WTC11 (cell line): ENCODE measurements around the gene SWI5. TPM values are rescaled to one million over a fixed set of nuclear protein-coding genes. Genes with fewer than 3 reads are reported as not detected.

Source experiments
- ATAC-seq: fragments of 200-7000 bp; cut with Tn5 transposase; 2 replicates; pipeline ENCODE4 v1.10.0; 2021; ENCODE audit warnings: mild to moderate bottlenecking, moderate library complexity
- CTCF ChIA-PET: fragments of 300-600 bp; sonication (Branson Sonifier 250); formaldehyde crosslinking; loops from one replicate; lab custom pipeline; 2021; ENCODE audit warnings: antibody characterized with exemption; lab: Charles Lee
- POLR2A ChIA-PET: fragments of 350-600 bp; sonication (Branson Sonifier 250); formaldehyde crosslinking; loops from one replicate; lab custom pipeline; 2021; ENCODE audit warnings: antibody characterized with exemption; lab: Charles Lee
- DNase-seq: peaks from one replicate; pipeline ENCODE4 v3.0.0; 2021; ENCODE audit warnings: low spot score
- H3K27ac Mint-ChIP-seq: 2 replicates; pipeline ENCODE4 v1.8.0; 2021; ENCODE audit warnings: mixed read lengths
- H3K27me3 Mint-ChIP-seq: 2 replicates; pipeline ENCODE4 v1.8.0; 2021; ENCODE audit warnings: low read depth, mild to moderate bottlenecking, moderate library complexity, mixed read lengths
- H3K36me3 Mint-ChIP-seq: 2 replicates; pipeline ENCODE4 v1.8.0; 2021; ENCODE audit warnings: mixed read lengths
- H3K4me1 Mint-ChIP-seq: 2 replicates; pipeline ENCODE4 v1.8.0; 2022; ENCODE audit warnings: mixed read lengths
- H3K4me3 Mint-ChIP-seq: 2 replicates; pipeline ENCODE4 v1.8.0; 2021; ENCODE audit warnings: mild to moderate bottlenecking, moderate library complexity, mixed read lengths
- H3K9me3 Mint-ChIP-seq: 2 replicates; pipeline ENCODE4 v1.8.0; 2021; ENCODE audit warnings: mixed read lengths
- ATF1 ChIP-seq: sonication (generic); formaldehyde crosslinking; IDR thresholded peaks from 2 replicates; pipeline ENCODE4 v1.8.1; 2023; ENCODE audit warnings: mild to moderate bottlenecking, moderate library complexity, missing genetic modification reagents
- FOXP1 ChIP-seq: sonication (generic); formaldehyde crosslinking; IDR thresholded peaks from 2 replicates; pipeline ENCODE4 v1.8.0; 2022; ENCODE audit warnings: missing genetic modification reagents, mild to moderate bottlenecking, moderate library complexity, borderline replicate concordance
- GRHL2 ChIP-seq: fragments of 250-450 bp; sonication (Bioruptor Pico); IDR thresholded peaks from 2 replicates; pipeline ENCODE4 v1.8.0; 2022; ENCODE audit warnings: mild to moderate bottlenecking, moderate library complexity; ENCODE audit not compliant: insufficient replicate concordance, severe bottlenecking
- HMGA2 ChIP-seq: fragments of 250-450 bp; sonication (Bioruptor Pico); IDR thresholded peaks from 2 replicates; pipeline ENCODE4 v1.4.0; 2021; ENCODE audit warnings: mild to moderate bottlenecking, moderate library complexity
- NFYB ChIP-seq: sonication (generic); formaldehyde crosslinking; conservative IDR thresholded peaks from 2 replicates; pipeline ENCODE4 v1.8.0; 2022; ENCODE audit warnings: low read depth, missing genetic modification reagents
- OVOL2 ChIP-seq: fragments of 250-450 bp; sonication (Bioruptor Pico); IDR thresholded peaks from 2 replicates; pipeline ENCODE4 v1.9.0; 2021; ENCODE audit warnings: mild to moderate bottlenecking, borderline replicate concordance
- RORB ChIP-seq: fragments of 250-450 bp; sonication (Bioruptor Pico); IDR thresholded peaks from 2 replicates; pipeline ENCODE4 v1.9.0; 2021; ENCODE audit warnings: mild to moderate bottlenecking
- SMAD4 ChIP-seq: sonication (generic); formaldehyde crosslinking; IDR thresholded peaks from 2 replicates; pipeline ENCODE4 v1.8.0; 2022; ENCODE audit warnings: mild to moderate bottlenecking, missing genetic modification reagents
- SP1 ChIP-seq: sonication (generic); formaldehyde crosslinking; conservative IDR thresholded peaks from 2 replicates; pipeline ENCODE4 v1.8.1; 2022; ENCODE audit warnings: missing genetic modification reagents
- TCF7 ChIP-seq: sonication (generic); formaldehyde crosslinking; IDR thresholded peaks from 2 replicates; pipeline ENCODE4 v1.8.0; 2022; ENCODE audit warnings: mild to moderate bottlenecking, low read depth, missing genetic modification reagents, moderate library complexity
- TEAD1 ChIP-seq: sonication (generic); formaldehyde crosslinking; IDR thresholded peaks from 2 replicates; pipeline ENCODE4 v1.8.0; 2022; ENCODE audit warnings: mild to moderate bottlenecking, missing genetic modification reagents
- TEAD4 ChIP-seq: sonication (generic); formaldehyde crosslinking; IDR thresholded peaks from 2 replicates; pipeline ENCODE4 v1.8.0; 2022; ENCODE audit warnings: mild to moderate bottlenecking, missing genetic modification reagents
- ZNF232 ChIP-seq: sonication (generic); formaldehyde crosslinking; IDR thresholded peaks from 2 replicates; pipeline ENCODE4 v1.8.0; 2022; ENCODE audit warnings: mild to moderate bottlenecking, missing genetic modification reagents
- ZNF396 ChIP-seq: fragments of 250-450 bp; sonication (Bioruptor Pico); IDR thresholded peaks from 2 replicates; pipeline ENCODE4 v1.8.0; 2021; ENCODE audit warnings: mild to moderate bottlenecking, moderate library complexity, borderline replicate concordance
- ZNF671 ChIP-seq: fragments of 250-450 bp; sonication (Bioruptor Pico); IDR thresholded peaks from 2 replicates; pipeline ENCODE4 v1.8.0; 2021; ENCODE audit warnings: mild to moderate bottlenecking
- total RNA-seq: library from RNA; stranded (reverse); gene quantifications from 3 replicates; pipeline ENCODE4 v1.2.3, GENCODE V29; 2021
- TF ChIP-seq, protein P1 (sequence below): sonication (generic); formaldehyde crosslinking; IDR thresholded peaks from 2 replicates; pipeline ENCODE4 v1.8.1; 2022; ENCODE audit warnings: mild to moderate bottlenecking, moderate library complexity, missing genetic modification reagents
- TF ChIP-seq, protein P2 (sequence below): fragments of 250-450 bp; sonication (Bioruptor Pico); IDR thresholded peaks from 2 replicates; pipeline ENCODE4 v1.8.0; 2021; ENCODE audit warnings: mild to moderate bottlenecking
- TF ChIP-seq, protein P3 (sequence below): fragments of 250-450 bp; sonication (Bioruptor Pico); IDR thresholded peaks from 2 replicates; pipeline ENCODE4 v1.9.0; 2021; ENCODE audit warnings: mild to moderate bottlenecking
- TF ChIP-seq, protein P4 (sequence below): sonication (generic); formaldehyde crosslinking; IDR thresholded peaks from 2 replicates; pipeline ENCODE4 v1.8.0; 2023; ENCODE audit warnings: missing genetic modification reagents
- TF ChIP-seq, protein P5 (sequence below): sonication (generic); formaldehyde crosslinking; IDR thresholded peaks from 2 replicates; pipeline ENCODE4 v1.8.1; 2023; ENCODE audit warnings: mild to moderate bottlenecking, missing genetic modification reagents, moderate library complexity
- TF ChIP-seq, protein P6 (sequence below): sonication (generic); formaldehyde crosslinking; IDR thresholded peaks from 2 replicates; pipeline ENCODE4 v1.8.1; 2023; ENCODE audit warnings: mild to moderate bottlenecking, missing genetic modification reagents
- TF ChIP-seq, protein P7 (sequence below): sonication (generic); formaldehyde crosslinking; IDR thresholded peaks from 2 replicates; pipeline ENCODE4 v1.8.0; 2023; ENCODE audit warnings: mild to moderate bottlenecking, missing genetic modification reagents
- TF ChIP-seq, protein P8 (sequence below): sonication (generic); formaldehyde crosslinking; IDR thresholded peaks from 2 replicates; pipeline ENCODE4 v1.8.0; 2022; ENCODE audit warnings: mild to moderate bottlenecking, missing genetic modification reagents
- TF ChIP-seq, protein P9 (sequence below): fragments of 250-450 bp; sonication (Bioruptor Pico); IDR thresholded peaks from 2 replicates; pipeline ENCODE4 v1.9.0; 2021; ENCODE audit warnings: moderate library complexity, mild to moderate bottlenecking, inconsistent platforms, borderline replicate concordance

SWI5 gene
- total RNA-seq, 1 experiment from 2014 or later: 26.2 TPM

DNA sequence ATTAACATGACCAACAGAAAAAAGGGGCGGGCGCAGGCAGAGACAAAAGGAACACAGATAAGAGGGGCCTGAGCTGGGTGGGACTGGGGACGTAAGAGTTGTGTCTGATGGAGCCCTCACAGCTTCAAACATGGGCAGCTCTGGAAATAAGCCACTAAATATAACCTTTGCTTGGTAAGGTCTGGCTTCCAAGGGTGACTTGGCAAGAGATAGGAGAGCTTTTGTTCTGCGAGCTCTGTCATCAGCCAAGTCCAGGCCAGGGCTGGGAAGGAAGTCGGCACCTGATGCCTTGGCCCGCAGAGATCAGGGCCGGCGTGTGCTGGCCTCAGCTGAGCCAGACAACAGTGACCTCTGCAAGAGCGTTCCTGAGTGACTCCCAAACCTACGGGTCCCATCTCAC, 34.4 kb downstream of the SWI5 start:
- no peak for DNase-seq
- Mint-ChIP-seq H3K4me3 (no peak overlapping the region), H3K4me1 (no peaks in the 10 kb centered on the region)
- TF ChIP-seq, protein P1, sequence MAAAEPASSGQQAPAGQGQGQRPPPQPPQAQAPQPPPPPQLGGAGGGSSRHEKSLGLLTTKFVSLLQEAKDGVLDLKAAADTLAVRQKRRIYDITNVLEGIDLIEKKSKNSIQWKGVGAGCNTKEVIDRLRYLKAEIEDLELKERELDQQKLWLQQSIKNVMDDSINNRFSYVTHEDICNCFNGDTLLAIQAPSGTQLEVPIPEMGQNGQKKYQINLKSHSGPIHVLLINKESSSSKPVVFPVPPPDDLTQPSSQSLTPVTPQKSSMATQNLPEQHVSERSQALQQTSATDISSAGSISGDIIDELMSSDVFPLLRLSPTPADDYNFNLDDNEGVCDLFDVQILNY (CRISPR knock-in tag): no peak
- no peak for TF ChIP-seq TCF7 (CRISPR knock-in tag)
- TF ChIP-seq FOXP1 (CRISPR knock-in tag): no peak
- no peak for TF ChIP-seq ZNF396 (CRISPR knock-in tag)
- TF ChIP-seq NFYB (CRISPR knock-in tag): no peak
- no peak for TF ChIP-seq RORB (CRISPR knock-in tag)
- TF ChIP-seq, protein P2, sequence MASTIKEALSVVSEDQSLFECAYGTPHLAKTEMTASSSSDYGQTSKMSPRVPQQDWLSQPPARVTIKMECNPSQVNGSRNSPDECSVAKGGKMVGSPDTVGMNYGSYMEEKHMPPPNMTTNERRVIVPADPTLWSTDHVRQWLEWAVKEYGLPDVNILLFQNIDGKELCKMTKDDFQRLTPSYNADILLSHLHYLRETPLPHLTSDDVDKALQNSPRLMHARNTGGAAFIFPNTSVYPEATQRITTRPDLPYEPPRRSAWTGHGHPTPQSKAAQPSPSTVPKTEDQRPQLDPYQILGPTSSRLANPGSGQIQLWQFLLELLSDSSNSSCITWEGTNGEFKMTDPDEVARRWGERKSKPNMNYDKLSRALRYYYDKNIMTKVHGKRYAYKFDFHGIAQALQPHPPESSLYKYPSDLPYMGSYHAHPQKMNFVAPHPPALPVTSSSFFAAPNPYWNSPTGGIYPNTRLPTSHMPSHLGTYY (CRISPR knock-in tag): no peak
- no peak for TF ChIP-seq GRHL2 (CRISPR knock-in tag)
- TF ChIP-seq, protein P3, sequence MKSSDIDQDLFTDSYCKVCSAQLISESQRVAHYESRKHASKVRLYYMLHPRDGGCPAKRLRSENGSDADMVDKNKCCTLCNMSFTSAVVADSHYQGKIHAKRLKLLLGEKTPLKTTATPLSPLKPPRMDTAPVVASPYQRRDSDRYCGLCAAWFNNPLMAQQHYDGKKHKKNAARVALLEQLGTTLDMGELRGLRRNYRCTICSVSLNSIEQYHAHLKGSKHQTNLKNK (CRISPR knock-in tag): no peak
- TF ChIP-seq SMAD4 (CRISPR knock-in tag): no peak
- TF ChIP-seq ZNF232: no peak
- TF ChIP-seq, protein P4, sequence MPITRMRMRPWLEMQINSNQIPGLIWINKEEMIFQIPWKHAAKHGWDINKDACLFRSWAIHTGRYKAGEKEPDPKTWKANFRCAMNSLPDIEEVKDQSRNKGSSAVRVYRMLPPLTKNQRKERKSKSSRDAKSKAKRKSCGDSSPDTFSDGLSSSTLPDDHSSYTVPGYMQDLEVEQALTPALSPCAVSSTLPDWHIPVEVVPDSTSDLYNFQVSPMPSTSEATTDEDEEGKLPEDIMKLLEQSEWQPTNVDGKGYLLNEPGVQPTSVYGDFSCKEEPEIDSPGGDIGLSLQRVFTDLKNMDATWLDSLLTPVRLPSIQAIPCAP: no peak
- TF ChIP-seq, all 79 proteins: peak for 0
- Mint-ChIP-seq H3K9me3 (no peaks in the 10 kb centered on the region), H3K36me3 (peaks cover 37% of the 10 kb centered on the region), H3K27ac (no peak overlapping the region), H3K27me3 (no peaks in the 10 kb centered on the region)
- ChIA-PET POLR2A (no interaction called here), CTCF (interaction anchor here (0.6 to 1.1 kb wide), 2 partner anchors 15 to 61 kb away, joined by 3 to 4 read pairs; partner anchors contain the start of gene URM1)
- no peak for ATAC-seq

DNA sequence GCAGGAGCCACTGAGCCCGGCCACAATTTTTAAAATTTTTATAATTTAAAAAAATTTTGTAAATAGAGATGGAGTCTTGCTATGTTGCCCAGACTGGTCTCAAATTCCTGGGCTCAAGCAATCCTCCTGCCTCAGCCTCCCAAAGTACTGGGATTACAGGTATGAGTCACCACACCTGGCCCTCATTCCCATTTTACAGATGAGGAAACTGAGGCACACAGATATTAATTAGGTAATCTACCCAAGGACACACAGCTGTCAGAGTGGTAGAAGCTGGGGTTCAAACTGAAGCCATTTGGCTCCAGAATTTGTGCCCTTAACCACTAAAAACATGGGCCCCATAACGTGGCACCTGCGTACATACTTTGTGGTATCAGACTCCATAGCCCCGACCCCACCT, 38.6 kb downstream of the SWI5 start:
- POLR2A ChIA-PET: no interaction called here
- CTCF ChIA-PET: no interaction called here
- Mint-ChIP-seq H3K4me3 (no peak overlapping the region), H3K4me1 (no peaks in the 10 kb centered on the region), H3K27ac (no peak overlapping the region), H3K27me3 (no peaks in the 10 kb centered on the region), H3K36me3 (peaks cover 34% of the 10 kb centered on the region), H3K9me3 (no peaks in the 10 kb centered on the region)
- no peak for DNase-seq
- no peak for TF ChIP-seq ATF1
- TF ChIP-seq ZNF671 (CRISPR knock-in tag): no peak
- no peak for TF ChIP-seq HMGA2 (CRISPR knock-in tag)
- no peak for TF ChIP-seq SP1 (CRISPR knock-in tag)
- TF ChIP-seq, protein P5, sequence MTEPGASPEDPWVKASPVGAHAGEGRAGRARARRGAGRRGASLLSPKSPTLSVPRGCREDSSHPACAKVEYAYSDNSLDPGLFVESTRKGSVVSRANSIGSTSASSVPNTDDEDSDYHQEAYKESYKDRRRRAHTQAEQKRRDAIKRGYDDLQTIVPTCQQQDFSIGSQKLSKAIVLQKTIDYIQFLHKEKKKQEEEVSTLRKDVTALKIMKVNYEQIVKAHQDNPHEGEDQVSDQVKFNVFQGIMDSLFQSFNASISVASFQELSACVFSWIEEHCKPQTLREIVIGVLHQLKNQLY (CRISPR knock-in tag): no peak
- TF ChIP-seq, protein P3 (CRISPR knock-in tag): no peak
- TF ChIP-seq, protein P6, sequence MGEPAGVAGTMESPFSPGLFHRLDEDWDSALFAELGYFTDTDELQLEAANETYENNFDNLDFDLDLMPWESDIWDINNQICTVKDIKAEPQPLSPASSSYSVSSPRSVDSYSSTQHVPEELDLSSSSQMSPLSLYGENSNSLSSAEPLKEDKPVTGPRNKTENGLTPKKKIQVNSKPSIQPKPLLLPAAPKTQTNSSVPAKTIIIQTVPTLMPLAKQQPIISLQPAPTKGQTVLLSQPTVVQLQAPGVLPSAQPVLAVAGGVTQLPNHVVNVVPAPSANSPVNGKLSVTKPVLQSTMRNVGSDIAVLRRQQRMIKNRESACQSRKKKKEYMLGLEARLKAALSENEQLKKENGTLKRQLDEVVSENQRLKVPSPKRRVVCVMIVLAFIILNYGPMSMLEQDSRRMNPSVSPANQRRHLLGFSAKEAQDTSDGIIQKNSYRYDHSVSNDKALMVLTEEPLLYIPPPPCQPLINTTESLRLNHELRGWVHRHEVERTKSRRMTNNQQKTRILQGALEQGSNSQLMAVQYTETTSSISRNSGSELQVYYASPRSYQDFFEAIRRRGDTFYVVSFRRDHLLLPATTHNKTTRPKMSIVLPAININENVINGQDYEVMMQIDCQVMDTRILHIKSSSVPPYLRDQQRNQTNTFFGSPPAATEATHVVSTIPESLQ (CRISPR knock-in tag): no peak
- TF ChIP-seq, protein P7, sequence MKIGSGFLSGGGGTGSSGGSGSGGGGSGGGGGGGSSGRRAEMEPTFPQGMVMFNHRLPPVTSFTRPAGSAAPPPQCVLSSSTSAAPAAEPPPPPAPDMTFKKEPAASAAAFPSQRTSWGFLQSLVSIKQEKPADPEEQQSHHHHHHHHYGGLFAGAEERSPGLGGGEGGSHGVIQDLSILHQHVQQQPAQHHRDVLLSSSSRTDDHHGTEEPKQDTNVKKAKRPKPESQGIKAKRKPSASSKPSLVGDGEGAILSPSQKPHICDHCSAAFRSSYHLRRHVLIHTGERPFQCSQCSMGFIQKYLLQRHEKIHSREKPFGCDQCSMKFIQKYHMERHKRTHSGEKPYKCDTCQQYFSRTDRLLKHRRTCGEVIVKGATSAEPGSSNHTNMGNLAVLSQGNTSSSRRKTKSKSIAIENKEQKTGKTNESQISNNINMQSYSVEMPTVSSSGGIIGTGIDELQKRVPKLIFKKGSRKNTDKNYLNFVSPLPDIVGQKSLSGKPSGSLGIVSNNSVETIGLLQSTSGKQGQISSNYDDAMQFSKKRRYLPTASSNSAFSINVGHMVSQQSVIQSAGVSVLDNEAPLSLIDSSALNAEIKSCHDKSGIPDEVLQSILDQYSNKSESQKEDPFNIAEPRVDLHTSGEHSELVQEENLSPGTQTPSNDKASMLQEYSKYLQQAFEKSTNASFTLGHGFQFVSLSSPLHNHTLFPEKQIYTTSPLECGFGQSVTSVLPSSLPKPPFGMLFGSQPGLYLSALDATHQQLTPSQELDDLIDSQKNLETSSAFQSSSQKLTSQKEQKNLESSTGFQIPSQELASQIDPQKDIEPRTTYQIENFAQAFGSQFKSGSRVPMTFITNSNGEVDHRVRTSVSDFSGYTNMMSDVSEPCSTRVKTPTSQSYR (CRISPR knock-in tag): no peak
- TF ChIP-seq, protein P8, sequence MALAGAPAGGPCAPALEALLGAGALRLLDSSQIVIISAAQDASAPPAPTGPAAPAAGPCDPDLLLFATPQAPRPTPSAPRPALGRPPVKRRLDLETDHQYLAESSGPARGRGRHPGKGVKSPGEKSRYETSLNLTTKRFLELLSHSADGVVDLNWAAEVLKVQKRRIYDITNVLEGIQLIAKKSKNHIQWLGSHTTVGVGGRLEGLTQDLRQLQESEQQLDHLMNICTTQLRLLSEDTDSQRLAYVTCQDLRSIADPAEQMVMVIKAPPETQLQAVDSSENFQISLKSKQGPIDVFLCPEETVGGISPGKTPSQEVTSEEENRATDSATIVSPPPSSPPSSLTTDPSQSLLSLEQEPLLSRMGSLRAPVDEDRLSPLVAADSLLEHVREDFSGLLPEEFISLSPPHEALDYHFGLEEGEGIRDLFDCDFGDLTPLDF (CRISPR knock-in tag): no peak
- no peak for TF ChIP-seq TEAD1 (CRISPR knock-in tag)
- no peak for TF ChIP-seq OVOL2 (CRISPR knock-in tag)
- TF ChIP-seq TCF7 (CRISPR knock-in tag): no peak
- TF ChIP-seq, protein P9, sequence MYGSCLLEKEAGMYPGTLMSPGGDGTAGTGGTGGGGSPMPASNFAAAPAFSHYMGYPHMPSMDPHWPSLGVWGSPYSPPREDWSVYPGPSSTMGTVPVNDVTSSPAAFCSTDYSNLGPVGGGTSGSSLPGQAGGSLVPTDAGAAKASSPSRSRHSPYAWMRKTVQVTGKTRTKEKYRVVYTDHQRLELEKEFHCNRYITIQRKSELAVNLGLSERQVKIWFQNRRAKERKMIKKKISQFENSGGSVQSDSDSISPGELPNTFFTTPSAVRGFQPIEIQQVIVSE: no peak
- TF ChIP-seq TEAD4 (CRISPR knock-in tag): no peak
- no peak for ATAC-seq
